Activated CD4-positive, alpha-beta T cell treated with anti-CD3 and anti-CD28 coated beads for 4 hours (primary cell): ENCODE measurements around the gene KCNN2.

Experiments used
- DNase-seq, 2 donors: peaks; one replicate each; pipeline ENCODE4 v3.0.0-alpha.2; 2020

Gene KCNN2

GRCh38 chr5:114362977-114363761 lies 1.3 kb downstream of the KCNN2 start:
- no peak for DNase-seq

- no peak for DNase-seq
Observed at GRCh38 chr5:114363837-114364236, 2.0 kb downstream of the KCNN2 start.

GRCh38 chr5:114367029-114367428 lies 5.2 kb downstream of the KCNN2 start:
- no peak for DNase-seq

- DNase-seq = no peak
Observed at GRCh38 chr5:114369680-114370417, 8.0 kb downstream of the KCNN2 start.

- DNase-seq = no peak
Observed at GRCh38 chr5:114377050-114377844, 15.4 kb downstream of the KCNN2 start.

- DNase-seq = no peak
Observed at GRCh38 chr5:114377946-114378345, 16.1 kb downstream of the KCNN2 start.

- no peak for DNase-seq
Observed at GRCh38 chr5:114380721-114381120, 18.9 kb downstream of the KCNN2 start.

- no peak for DNase-seq
Observed at GRCh38 chr5:114387433-114387832, 25.6 kb downstream of the KCNN2 start.

GRCh38 chr5:114390431-114390830 lies 28.6 kb downstream of the KCNN2 start:
- no peak for DNase-seq

GRCh38 chr5:114391321-114391720 lies 29.5 kb downstream of the KCNN2 start:
- DNase-seq = no peak

GRCh38 chr5:114393159-114393558 lies 31.3 kb downstream of the KCNN2 start:
- no peak for DNase-seq

GRCh38 chr5:114402206-114402605 lies 40.3 kb downstream of the KCNN2 start:
- no peak for DNase-seq

GRCh38 chr5:114407783-114408182 lies 45.9 kb downstream of the KCNN2 start:
- DNase-seq = no peak

GRCh38 chr5:114408847-114409246 lies 47.0 kb downstream of the KCNN2 start:
- no peak for DNase-seq

- no peak for DNase-seq
Observed at GRCh38 chr5:114411380-114411931, 49.6 kb downstream of the KCNN2 start.

GRCh38 chr5:114412510-114413171 lies 50.8 kb downstream of the KCNN2 start:
- no peak for DNase-seq

- no peak for DNase-seq
Observed at GRCh38 chr5:114415760-114416159, 53.9 kb downstream of the KCNN2 start.

- no peak for DNase-seq
Observed at GRCh38 chr5:114416254-114416653, 54.4 kb downstream of the KCNN2 start.

- no peak for DNase-seq
Observed at GRCh38 chr5:114417519-114417918, 55.6 kb downstream of the KCNN2 start.

GRCh38 chr5:114418176-114419066 lies 56.6 kb downstream of the KCNN2 start:
- DNase-seq = no peak

GRCh38 chr5:114419067-114419388 lies 57.2 kb downstream of the KCNN2 start:
- DNase-seq = no peak

- no peak for DNase-seq
Observed at GRCh38 chr5:114419959-114420358, 58.1 kb downstream of the KCNN2 start.
